Fibroblast of lung (primary cell): Measurements from ENCODE around the gene COA4. TPM values are rescaled to one million over a fixed set of nuclear protein-coding genes. Genes with fewer than 3 reads are reported as not detected.

Experiments
- DNase-seq, 2 donors: peaks; one replicate each; pipeline versions ENCODE4 v3.0.0 to v3.0.0-alpha.2; 2010; ENCODE audit warnings: low read depth in 2 of 2
- H2AFZ ChIP-seq: 2 replicates; pipeline ENCODE4 v1.5.1; 2012; ENCODE audit warnings: low read length, control low read depth, inconsistent platforms
- H3K27ac ChIP-seq: 2 replicates; pipeline ENCODE4 v1.5.1; 2011; ENCODE audit warnings: low read length, control low read depth; ENCODE audit not compliant: insufficient read depth
- H3K27me3 ChIP-seq: 2 replicates; pipeline ENCODE4 v1.5.1; 2011; ENCODE audit warnings: mild to moderate bottlenecking, low read length; ENCODE audit not compliant: control insufficient read depth, insufficient read depth
- H3K36me3 ChIP-seq: 2 replicates; pipeline ENCODE4 v1.5.1; 2011; ENCODE audit warnings: low read length; ENCODE audit not compliant: control insufficient read depth, insufficient read depth
- H3K4me1 ChIP-seq: 2 replicates; pipeline ENCODE4 v1.5.1; 2011; ENCODE audit warnings: low read length; ENCODE audit not compliant: control insufficient read depth, insufficient read depth; ENCODE audit errors: extremely low read depth
- H3K4me2 ChIP-seq: 2 replicates; pipeline ENCODE4 v1.5.1; 2011; ENCODE audit warnings: low read length, control low read depth; ENCODE audit not compliant: insufficient read depth; ENCODE audit errors: extremely low read depth
- H3K4me3 ChIP-seq, 4 experiments: fragments of 200-600 bp in 1 of 4; sonication (generic) in 1 of 4; replicated peaks in 1 of 4; 2 replicates each; pipeline ENCODE4 v1.5.1; 2011 to 2016; ENCODE audit warnings: low read length in 4 of 4, low read depth in 3 of 4, mild to moderate bottlenecking in 3 of 4, control low read depth in 2 of 4, inconsistent platforms in 1 of 4, mixed read lengths in 1 of 4; ENCODE audit not compliant: insufficient read depth in 1 of 4; ENCODE audit errors: control extremely low read depth in 1 of 4
- H3K79me2 ChIP-seq: 2 replicates; pipeline ENCODE4 v1.5.1; 2012; ENCODE audit warnings: mild to moderate bottlenecking, low read length, inconsistent platforms; ENCODE audit not compliant: control insufficient read depth, insufficient read depth
- H3K9ac ChIP-seq: 2 replicates; pipeline ENCODE4 v1.5.1; 2011; ENCODE audit warnings: mild to moderate bottlenecking, low read length, control low read depth; ENCODE audit not compliant: insufficient read depth
- H3K9me3 ChIP-seq: 2 replicates; pipeline ENCODE4 v1.5.1; 2012; ENCODE audit warnings: low read depth, low read length; ENCODE audit not compliant: control insufficient read depth, insufficient read depth
- H4K20me1 ChIP-seq: 2 replicates; pipeline ENCODE4 v1.5.1; 2011; ENCODE audit warnings: low read length; ENCODE audit not compliant: control insufficient read depth, insufficient read depth; ENCODE audit errors: extremely low read depth
- EZH2 ChIP-seq: IDR thresholded peaks from 2 replicates; pipeline ENCODE4 v1.5.1; 2012; ENCODE audit warnings: low read length, control low read depth, mild to moderate bottlenecking; ENCODE audit errors: missing control alignments
- polyA plus RNA-seq, 2 donors: library from polyadenylated mRNA; depleted of rRNA in 1 of 2; stranded (reverse) in 1 of 2; unstranded in 1 of 2; fragments of >200 nt; gene quantifications; 2 replicates each; pipeline ENCODE4 v1.2.1, GENCODE V29; 2011 to 2012; ENCODE audit warnings: missing spikeins in 1 of 2
- total RNA-seq: library from RNA; depleted of rRNA; stranded (reverse); fragments of >200 nt; gene quantifications from 2 replicates; pipeline ENCODE4 v1.2.1, GENCODE V29; 2014
- TF ChIP-seq, protein P1 (sequence below), 2 donors: IDR thresholded peaks in 1 of 2; conservative IDR thresholded peaks in 1 of 2; 1 replicate in 1 of 2; 2 replicates in 1 of 2; pipeline ENCODE4 v1.5.1; 2011 to 2012; ENCODE audit warnings: low read length in 2 of 2, control low read depth in 1 of 2, inconsistent platforms in 1 of 2, low read depth in 1 of 2, mild to moderate bottlenecking in 1 of 2

Gene COA4
- total and polyA plus RNA-seq, 2 donors (not counting 1 experiment from before 2014, with no cell fraction given): 56.2 to 64.7 TPM

DNA sequence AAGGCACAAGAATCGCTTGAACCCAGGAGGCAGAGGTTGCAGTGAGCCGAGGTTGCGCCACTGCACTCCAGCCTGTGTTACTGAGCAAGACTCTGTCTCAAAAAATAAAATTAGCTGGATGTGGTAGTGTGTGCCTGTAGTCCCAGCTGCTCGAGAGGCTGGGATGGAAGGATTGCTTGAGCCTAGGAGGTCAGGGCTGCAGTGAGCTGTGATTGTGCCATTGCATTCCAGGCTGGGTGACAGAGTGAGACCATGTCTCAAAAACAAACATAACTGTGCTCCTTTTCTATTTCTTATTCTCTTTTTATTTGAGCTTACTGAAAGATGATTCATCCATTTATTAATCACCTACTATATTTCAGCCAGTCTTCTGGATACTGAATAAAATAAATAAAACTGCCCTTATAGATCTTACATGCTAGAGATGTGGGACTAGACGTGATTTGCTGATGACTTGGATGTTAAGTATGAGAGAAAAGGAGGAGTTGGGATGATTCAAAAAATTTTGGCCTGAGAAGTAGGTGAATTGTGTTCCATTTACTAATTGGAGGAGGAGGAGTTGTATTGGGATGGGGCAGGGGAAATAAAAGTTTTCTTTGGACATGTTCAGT is 18.2 kb upstream of the COA4 start:
- H3K4me3 ChIP-seq: no peak overlapping the region
- peak; percentile 39 to 69 for DNase-seq
- no peak for TF ChIP-seq EZH2
- TF ChIP-seq, protein P1, sequence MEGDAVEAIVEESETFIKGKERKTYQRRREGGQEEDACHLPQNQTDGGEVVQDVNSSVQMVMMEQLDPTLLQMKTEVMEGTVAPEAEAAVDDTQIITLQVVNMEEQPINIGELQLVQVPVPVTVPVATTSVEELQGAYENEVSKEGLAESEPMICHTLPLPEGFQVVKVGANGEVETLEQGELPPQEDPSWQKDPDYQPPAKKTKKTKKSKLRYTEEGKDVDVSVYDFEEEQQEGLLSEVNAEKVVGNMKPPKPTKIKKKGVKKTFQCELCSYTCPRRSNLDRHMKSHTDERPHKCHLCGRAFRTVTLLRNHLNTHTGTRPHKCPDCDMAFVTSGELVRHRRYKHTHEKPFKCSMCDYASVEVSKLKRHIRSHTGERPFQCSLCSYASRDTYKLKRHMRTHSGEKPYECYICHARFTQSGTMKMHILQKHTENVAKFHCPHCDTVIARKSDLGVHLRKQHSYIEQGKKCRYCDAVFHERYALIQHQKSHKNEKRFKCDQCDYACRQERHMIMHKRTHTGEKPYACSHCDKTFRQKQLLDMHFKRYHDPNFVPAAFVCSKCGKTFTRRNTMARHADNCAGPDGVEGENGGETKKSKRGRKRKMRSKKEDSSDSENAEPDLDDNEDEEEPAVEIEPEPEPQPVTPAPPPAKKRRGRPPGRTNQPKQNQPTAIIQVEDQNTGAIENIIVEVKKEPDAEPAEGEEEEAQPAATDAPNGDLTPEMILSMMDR (conservative IDR thresholded peaks at IDR 0.05 in 1 of 2, IDR thresholded peaks at IDR 0.05 in 1 of 2; ENCODE audit: low read depth in 1 of 2, low read length in 2 of 2): no peak
- H3K9me3 ChIP-seq: no peaks in the 10 kb centered on the region
- H2AFZ ChIP-seq: no peak overlapping the region
- H3K27ac ChIP-seq: no peak overlapping the region
- no peaks in the 10 kb centered on the region for H4K20me1 ChIP-seq
- no peaks in the 10 kb centered on the region for H3K79me2 ChIP-seq
- H3K36me3 ChIP-seq: peaks cover 2% of the 10 kb centered on the region
- peak overlapping the region; percentile 25 for H3K4me2 ChIP-seq
- no peaks in the 10 kb centered on the region for H3K27me3 ChIP-seq
- H3K9ac ChIP-seq: no peak overlapping the region
- H3K4me1 ChIP-seq: no peaks in the 10 kb centered on the region

DNA sequence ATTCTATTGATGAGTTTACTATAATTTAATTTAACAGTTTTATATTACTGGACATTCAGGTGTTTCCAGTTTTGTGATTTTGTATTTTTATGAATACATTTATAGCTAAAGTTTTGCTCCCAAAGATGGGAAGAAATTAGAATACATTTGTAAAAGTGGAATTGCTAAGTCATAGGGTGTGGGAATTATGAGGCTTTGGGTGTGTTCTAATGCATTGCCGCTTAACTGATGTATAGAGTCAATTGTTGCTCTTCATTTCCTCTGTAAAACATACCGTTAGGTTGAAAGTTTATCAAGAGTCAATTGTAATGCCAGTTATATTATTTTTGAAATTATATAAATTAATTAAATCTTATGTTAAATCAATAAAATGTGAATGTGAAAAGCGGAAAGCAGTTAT is 16.4 kb upstream of the COA4 start:
- H3K4me1 ChIP-seq: peaks cover 2% of the 10 kb centered on the region
- no peaks in the 10 kb centered on the region for H3K9me3 ChIP-seq
- no peaks in the 10 kb centered on the region for H4K20me1 ChIP-seq
- no peaks in the 10 kb centered on the region for H3K27me3 ChIP-seq
- no peak overlapping the region for H3K4me3 ChIP-seq
- no peak overlapping the region for H3K4me2 ChIP-seq
- no peak overlapping the region for H3K27ac ChIP-seq
- no peaks in the 10 kb centered on the region for H3K79me2 ChIP-seq
- no peak overlapping the region for H2AFZ ChIP-seq
- TF ChIP-seq EZH2: no peak
- TF ChIP-seq, protein P1 (conservative IDR thresholded peaks at IDR 0.05 in 1 of 2, IDR thresholded peaks at IDR 0.05 in 1 of 2; ENCODE audit: low read depth in 1 of 2, low read length in 2 of 2): no peak
- no peak overlapping the region for H3K9ac ChIP-seq
- DNase-seq: no peak
- peaks cover 2% of the 10 kb centered on the region for H3K36me3 ChIP-seq

DNA sequence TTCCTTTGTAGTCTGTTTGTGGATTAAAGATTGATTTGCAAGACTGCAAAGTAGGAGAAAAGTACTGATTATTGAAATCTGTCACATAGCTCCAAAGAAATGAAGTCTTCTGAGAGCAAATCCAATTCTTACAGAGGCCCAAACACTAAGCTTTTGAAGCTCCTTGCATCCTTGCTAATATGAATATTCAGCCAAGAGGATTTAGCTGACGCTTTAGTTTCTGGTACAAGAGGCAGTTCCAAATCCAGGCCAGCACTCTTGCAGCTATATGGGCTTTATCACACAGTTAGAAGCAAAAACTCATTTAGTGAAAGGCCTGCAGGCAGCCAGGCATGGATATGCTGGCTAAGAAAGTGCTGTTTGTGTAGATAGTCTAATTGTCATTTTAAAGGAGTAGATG is 12.9 kb upstream of the COA4 start:
- TF ChIP-seq, protein P1 (conservative IDR thresholded peaks at IDR 0.05 in 1 of 2, IDR thresholded peaks at IDR 0.05 in 1 of 2; ENCODE audit: low read depth in 1 of 2, low read length in 2 of 2): no peak
- TF ChIP-seq EZH2: no peak
- no peaks in the 10 kb centered on the region for H3K27me3 ChIP-seq
- H3K4me3 ChIP-seq: no peak overlapping the region
- DNase-seq: no peak
- no peak overlapping the region for H3K9ac ChIP-seq
- H2AFZ ChIP-seq: no peak overlapping the region
- H3K27ac ChIP-seq: no peak overlapping the region
- no peaks in the 10 kb centered on the region for H3K79me2 ChIP-seq
- no peaks in the 10 kb centered on the region for H3K9me3 ChIP-seq
- peaks cover 2% of the 10 kb centered on the region for H3K4me1 ChIP-seq
- no peak overlapping the region for H3K4me2 ChIP-seq
- no peaks in the 10 kb centered on the region for H4K20me1 ChIP-seq
- H3K36me3 ChIP-seq: peaks cover 2% of the 10 kb centered on the region
